Peyer's patch (tissue), 4 donors: Measurements from ENCODE around the gene PRODH2.

Experiments used
- CTCF ChIP-seq, 6 experiments: fragments of 450-650 bp in 4 of 6; fragments of 200-600 bp in 2 of 6; sonication (generic) in 1 of 6; IDR thresholded peaks; one replicate each; pipeline ENCODE4 v1.5.1; 2017 to 2019; ENCODE audit warnings: antibody characterized with exemption in 6 of 6, mild to moderate bottlenecking in 3 of 6, moderate library complexity in 1 of 6
- POLR2A ChIP-seq, 2 donors: fragments of 450-650 bp; IDR thresholded peaks; one replicate each; pipeline ENCODE4 v1.5.1; 2017; ENCODE audit warnings: antibody characterized with exemption in 2 of 2, mild to moderate bottlenecking in 2 of 2, moderate library complexity in 2 of 2

DNA sequence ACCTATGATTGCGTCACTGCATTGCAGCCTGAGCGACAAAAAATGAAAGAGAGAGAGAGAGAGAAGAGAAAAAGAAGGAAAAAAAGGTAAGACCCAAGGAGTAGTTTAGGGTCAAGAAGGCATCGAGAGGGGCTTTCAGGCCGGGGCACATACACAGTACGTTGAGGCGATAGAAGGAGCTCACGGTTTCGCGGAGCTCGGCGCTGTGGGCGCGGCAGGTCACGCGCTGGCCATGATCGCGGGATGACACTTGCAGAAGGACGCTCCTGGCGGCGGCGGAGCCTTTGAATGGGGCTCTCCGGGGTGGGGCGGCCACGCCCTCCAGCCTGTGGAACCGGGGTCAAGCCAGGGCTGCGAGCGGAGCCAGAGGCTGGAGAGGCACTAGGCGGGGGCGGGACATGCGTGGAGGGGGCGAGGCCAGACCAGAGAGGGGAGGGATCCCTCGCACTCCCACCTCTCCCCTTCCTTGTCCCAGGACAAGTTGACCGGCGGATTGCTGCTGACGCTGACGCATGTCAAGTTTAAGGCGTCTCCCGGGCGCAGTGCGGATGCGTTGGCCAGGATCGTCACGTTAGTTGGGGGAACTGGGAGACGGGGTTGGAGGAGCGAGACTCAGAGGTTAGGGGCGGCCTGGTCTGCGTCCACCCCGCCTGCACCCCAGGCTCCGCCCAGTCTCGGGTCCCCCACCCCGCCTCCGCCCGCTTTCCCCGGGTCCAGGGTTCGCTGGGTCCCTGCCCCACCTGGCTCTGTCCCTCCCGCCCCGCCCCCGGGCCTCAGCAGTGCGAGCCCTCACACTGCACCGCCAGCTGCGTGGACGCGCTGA lies 32.8 kb upstream of the PRODH2 start:
- no peak for TF ChIP-seq CTCF (IDR thresholded peaks at IDR 0.05)
- no peak for TF ChIP-seq POLR2A (IDR thresholded peaks at IDR 0.05)
